Liver (tissue), 9 donors: ENCODE results near the gene LCK. TPM values are rescaled to one million over a fixed set of nuclear protein-coding genes. Genes with fewer than 3 reads are reported as not detected.

Experiments used
- DNase-seq: peaks from one replicate; pipeline ENCODE4 v3.0.0-alpha.2; 2017; ENCODE audit warnings: low spot score
- H3K27ac ChIP-seq, 2 donors: one replicate each; pipeline ENCODE4 v1.7.0; 2013; ENCODE audit warnings: inconsistent platforms in 2 of 2, low read length in 2 of 2, control low read depth in 1 of 2, low read depth in 1 of 2, mild to moderate bottlenecking in 1 of 2
- H3K27me3 ChIP-seq, 4 donors: one replicate each; pipeline versions ENCODE4 v1.6.1 to v1.7.0; 2013; ENCODE audit warnings: low read length in 3 of 4, inconsistent platforms in 1 of 4, mild to moderate bottlenecking in 1 of 4, moderate library complexity in 1 of 4; ENCODE audit not compliant: control insufficient read depth in 4 of 4, insufficient read depth in 4 of 4
- H3K36me3 ChIP-seq, 4 donors: one replicate each; pipeline versions ENCODE4 v1.6.1 to v1.7.0; 2013; ENCODE audit warnings: low read length in 3 of 4, mild to moderate bottlenecking in 3 of 4, low read depth in 1 of 4, moderate library complexity in 1 of 4; ENCODE audit not compliant: control insufficient read depth in 4 of 4, insufficient read depth in 3 of 4
- H3K4me1 ChIP-seq, 4 donors: one replicate each; pipeline versions ENCODE4 v1.6.1 to v1.7.0; 2013; ENCODE audit warnings: low read length in 3 of 4, mild to moderate bottlenecking in 3 of 4, moderate library complexity in 1 of 4; ENCODE audit not compliant: control insufficient read depth in 4 of 4, insufficient read depth in 4 of 4
- H3K4me3 ChIP-seq, 3 donors: one replicate each; pipeline versions ENCODE4 v1.6.1 to v1.7.0; 2013; ENCODE audit warnings: low read length in 3 of 3, control low read depth in 1 of 3, low read depth in 1 of 3, mild to moderate bottlenecking in 1 of 3
- H3K9ac ChIP-seq, 2 donors: one replicate each; pipeline ENCODE4 v1.7.0; 2013; ENCODE audit warnings: low read length in 2 of 2, mild to moderate bottlenecking in 2 of 2, moderate library complexity in 2 of 2, control low read depth in 1 of 2, low read depth in 1 of 2
- H3K9me3 ChIP-seq, 4 donors: one replicate each; pipeline versions ENCODE4 v1.6.1 to v1.7.0; 2013; ENCODE audit warnings: low read length in 3 of 4; ENCODE audit not compliant: control insufficient read depth in 4 of 4
- ATF3 ChIP-seq: IDR thresholded peaks from 2 replicates; pipeline ENCODE4 v1.6.1; 2016; ENCODE audit warnings: antibody characterized with exemption
- EGR1 ChIP-seq, 2 donors: IDR thresholded peaks; 2 replicates each; pipeline ENCODE4 v1.6.1; 2016 to 2018; ENCODE audit warnings: antibody characterized with exemption in 2 of 2, low read depth in 2 of 2
- FOXA1 ChIP-seq: IDR thresholded peaks from 2 replicates; pipeline ENCODE4 v1.6.1; 2016; ENCODE audit warnings: antibody characterized with exemption
- FOXA2 ChIP-seq: IDR thresholded peaks from 2 replicates; pipeline ENCODE4 v1.6.1; 2016; ENCODE audit warnings: antibody characterized with exemption
- GABPA ChIP-seq, 2 donors: IDR thresholded peaks in 1 of 2; conservative IDR thresholded peaks in 1 of 2; 2 replicates each; pipeline ENCODE4 v1.6.1; 2016; ENCODE audit warnings: antibody characterized with exemption in 2 of 2, mild to moderate bottlenecking in 1 of 2, moderate library complexity in 1 of 2
- HNF4A ChIP-seq, 2 donors: conservative IDR thresholded peaks; 2 replicates each; pipeline ENCODE4 v1.6.1; 2016; ENCODE audit warnings: antibody characterized with exemption in 2 of 2, mild to moderate bottlenecking in 2 of 2
- HNF4G ChIP-seq: IDR thresholded peaks from 2 replicates; pipeline ENCODE4 v1.6.1; 2016; ENCODE audit warnings: antibody characterized with exemption
- JUND ChIP-seq, 2 donors: IDR thresholded peaks; 2 replicates each; pipeline ENCODE4 v1.6.1; 2016; ENCODE audit warnings: antibody characterized with exemption in 2 of 2
- NR2F2 ChIP-seq: IDR thresholded peaks from 2 replicates; pipeline ENCODE4 v1.6.1; 2016; ENCODE audit warnings: antibody characterized with exemption
- RAD21 ChIP-seq, 2 donors: IDR thresholded peaks; 2 replicates each; pipeline ENCODE4 v1.6.1; 2016; ENCODE audit warnings: antibody characterized with exemption in 2 of 2, mild to moderate bottlenecking in 2 of 2
- REST ChIP-seq: IDR thresholded peaks from 2 replicates; pipeline ENCODE4 v1.6.1; 2016; ENCODE audit warnings: antibody characterized with exemption, mild to moderate bottlenecking
- RXRA ChIP-seq, 2 donors: IDR thresholded peaks; 2 replicates each; pipeline ENCODE4 v1.6.1; 2017 to 2018; ENCODE audit warnings: antibody characterized with exemption in 2 of 2, mild to moderate bottlenecking in 1 of 2
- SP1 ChIP-seq: IDR thresholded peaks from 2 replicates; pipeline ENCODE4 v1.6.1; 2018; ENCODE audit warnings: antibody characterized with exemption, mild to moderate bottlenecking
- TAF1 ChIP-seq: conservative IDR thresholded peaks from 2 replicates; pipeline ENCODE4 v1.6.1; 2016; ENCODE audit warnings: antibody characterized with exemption, mild to moderate bottlenecking
- YY1 ChIP-seq: IDR thresholded peaks from 2 replicates; pipeline ENCODE4 v1.6.1; 2016; ENCODE audit warnings: antibody characterized with exemption, mild to moderate bottlenecking
- WGBS: extraction: QIAGEN DNeasy Blood & Tissue Kit; methylation state at CpG from one replicate; pipeline ENCODE4 v1.1.7; 2013; 5-methylcytosine and 5-hydroxymethylcytosine counted together
- polyA plus RNA-seq, 2 donors: library from polyadenylated mRNA; stranded (reverse) in 1 of 2; unstranded in 1 of 2; fragments of 200-250 nt in 1 of 2; fragments of >200 nt in 1 of 2; fragmentation: Nextera tagmentation in 1 of 2; extraction: Ambion mirVana in 1 of 2; gene quantifications; one replicate each; pipeline versions ENCODE4 v1.2.1 to v1.2.3, GENCODE V29; 2013 to 2015
- total RNA-seq, 2 donors: library from RNA; depleted of rRNA; stranded (reverse); fragments of >200 nt; gene quantifications; one replicate each; pipeline ENCODE4 v1.2.3, GENCODE V29; 2014
- TF ChIP-seq, protein P1 (sequence below): fragments of 150-350 bp; IDR thresholded peaks from 2 replicates; pipeline ENCODE4 v1.5.1; 2017; ENCODE audit warnings: improper control_type of control experiment, low read depth, low read length; ENCODE audit not compliant: missing input control
- TF ChIP-seq, protein P2 (sequence below): IDR thresholded peaks from 2 replicates; pipeline ENCODE4 v1.6.1; 2016; ENCODE audit warnings: antibody characterized with exemption
- TF ChIP-seq, protein P3 (sequence below): IDR thresholded peaks from 2 replicates; pipeline ENCODE4 v1.6.1; 2016; ENCODE audit warnings: antibody characterized with exemption
- donor health status: healthy.
- donor health status: healthy.
- donor health status: healthy.
- donor health status: healthy.
- donor health status: healthy.

LCK gene
- total and polyA plus RNA-seq, 4 donors: 0.93 to 3.8 (median 1.2) TPM

- Histone ChIP-seq H3K4me3 (no peak overlapping the region), H3K36me3 (peaks cover 5 to 27% (median 21%) of the 10 kb centered on the region in 4 donors), H3K4me1 (peaks cover 0 to 18% (median 10%) of the 10 kb centered on the region in 4 donors), H3K9me3 (no peaks in the 10 kb centered on the region), H3K27ac (no peak overlapping the region), H3K9ac (no peak overlapping the region), H3K27me3 (no peaks in the 10 kb centered on the region)
- no peak for DNase-seq
- WGBS: 97% methylated on average over 2 of the region's 2 CpGs
- no peak for TF ChIP-seq GABPA (IDR thresholded peaks at IDR 0.05 in 1 of 2, conservative IDR thresholded peaks at IDR 0.05 in 1 of 2)
- TF ChIP-seq, protein P1, sequence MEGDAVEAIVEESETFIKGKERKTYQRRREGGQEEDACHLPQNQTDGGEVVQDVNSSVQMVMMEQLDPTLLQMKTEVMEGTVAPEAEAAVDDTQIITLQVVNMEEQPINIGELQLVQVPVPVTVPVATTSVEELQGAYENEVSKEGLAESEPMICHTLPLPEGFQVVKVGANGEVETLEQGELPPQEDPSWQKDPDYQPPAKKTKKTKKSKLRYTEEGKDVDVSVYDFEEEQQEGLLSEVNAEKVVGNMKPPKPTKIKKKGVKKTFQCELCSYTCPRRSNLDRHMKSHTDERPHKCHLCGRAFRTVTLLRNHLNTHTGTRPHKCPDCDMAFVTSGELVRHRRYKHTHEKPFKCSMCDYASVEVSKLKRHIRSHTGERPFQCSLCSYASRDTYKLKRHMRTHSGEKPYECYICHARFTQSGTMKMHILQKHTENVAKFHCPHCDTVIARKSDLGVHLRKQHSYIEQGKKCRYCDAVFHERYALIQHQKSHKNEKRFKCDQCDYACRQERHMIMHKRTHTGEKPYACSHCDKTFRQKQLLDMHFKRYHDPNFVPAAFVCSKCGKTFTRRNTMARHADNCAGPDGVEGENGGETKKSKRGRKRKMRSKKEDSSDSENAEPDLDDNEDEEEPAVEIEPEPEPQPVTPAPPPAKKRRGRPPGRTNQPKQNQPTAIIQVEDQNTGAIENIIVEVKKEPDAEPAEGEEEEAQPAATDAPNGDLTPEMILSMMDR: no peak
- no peak for TF ChIP-seq YY1
- no peak for TF ChIP-seq EGR1 (IDR thresholded peaks at IDR 0.05; ENCODE audit: low read depth in 2 of 2)
- TF ChIP-seq RXRA (IDR thresholded peaks at IDR 0.05): no peak
- TF ChIP-seq RAD21 (IDR thresholded peaks at IDR 0.05): no peak
- no peak for TF ChIP-seq HNF4A (conservative IDR thresholded peaks at IDR 0.05)
- TF ChIP-seq, protein P2, sequence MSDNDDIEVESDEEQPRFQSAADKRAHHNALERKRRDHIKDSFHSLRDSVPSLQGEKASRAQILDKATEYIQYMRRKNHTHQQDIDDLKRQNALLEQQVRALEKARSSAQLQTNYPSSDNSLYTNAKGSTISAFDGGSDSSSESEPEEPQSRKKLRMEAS: no peak
- no peak for TF ChIP-seq JUND (IDR thresholded peaks at IDR 0.05)
- TF ChIP-seq, protein P3, sequence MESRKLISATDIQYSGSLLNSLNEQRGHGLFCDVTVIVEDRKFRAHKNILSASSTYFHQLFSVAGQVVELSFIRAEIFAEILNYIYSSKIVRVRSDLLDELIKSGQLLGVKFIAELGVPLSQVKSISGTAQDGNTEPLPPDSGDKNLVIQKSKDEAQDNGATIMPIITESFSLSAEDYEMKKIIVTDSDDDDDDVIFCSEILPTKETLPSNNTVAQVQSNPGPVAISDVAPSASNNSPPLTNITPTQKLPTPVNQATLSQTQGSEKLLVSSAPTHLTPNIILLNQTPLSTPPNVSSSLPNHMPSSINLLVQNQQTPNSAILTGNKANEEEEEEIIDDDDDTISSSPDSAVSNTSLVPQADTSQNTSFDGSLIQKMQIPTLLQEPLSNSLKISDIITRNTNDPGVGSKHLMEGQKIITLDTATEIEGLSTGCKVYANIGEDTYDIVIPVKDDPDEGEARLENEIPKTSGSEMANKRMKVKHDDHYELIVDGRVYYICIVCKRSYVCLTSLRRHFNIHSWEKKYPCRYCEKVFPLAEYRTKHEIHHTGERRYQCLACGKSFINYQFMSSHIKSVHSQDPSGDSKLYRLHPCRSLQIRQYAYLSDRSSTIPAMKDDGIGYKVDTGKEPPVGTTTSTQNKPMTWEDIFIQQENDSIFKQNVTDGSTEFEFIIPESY: no peak
- no peak for TF ChIP-seq REST
- TF ChIP-seq HNF4G: no peak
- no peak for TF ChIP-seq TAF1
- no peak for TF ChIP-seq ATF3
- no peak for TF ChIP-seq NR2F2
- no peak for TF ChIP-seq SP1
Observed at GRCh38 chr1:32305310-32305709, 54.2 kb downstream of the LCK start.

GRCh38 chr1:32307324-32307723, 56.3 kb downstream of the LCK start:
- H3K4me1 ChIP-seq: peaks cover 6 to 23% (median 16%) of the 10 kb centered on the region in 4 donors
- no peak overlapping the region for H3K27ac ChIP-seq
- no peak for DNase-seq
- H3K4me3 ChIP-seq: no peak overlapping the region
- H3K9me3 ChIP-seq: no peaks in the 10 kb centered on the region
- no peaks in the 10 kb centered on the region for H3K27me3 ChIP-seq
- peaks cover 5 to 27% (median 21%) of the 10 kb centered on the region in 4 donors for H3K36me3 ChIP-seq
- H3K9ac ChIP-seq: no peak overlapping the region
- WGBS: 69% methylated on average over 2 of the region's 2 CpGs
- TF ChIP-seq, protein P2: no peak
- TF ChIP-seq, protein P1: no peak
- no peak for TF ChIP-seq JUND (IDR thresholded peaks at IDR 0.05)
- TF ChIP-seq HNF4G: no peak
- no peak for TF ChIP-seq SP1
- no peak for TF ChIP-seq YY1
- no peak for TF ChIP-seq NR2F2
- TF ChIP-seq TAF1: no peak
- TF ChIP-seq RXRA (IDR thresholded peaks at IDR 0.05): no peak
- TF ChIP-seq EGR1 (IDR thresholded peaks at IDR 0.05; ENCODE audit: low read depth in 2 of 2): no peak
- no peak for TF ChIP-seq FOXA2
- no peak for TF ChIP-seq HNF4A (conservative IDR thresholded peaks at IDR 0.05)
- no peak for TF ChIP-seq FOXA1
- TF ChIP-seq GABPA (IDR thresholded peaks at IDR 0.05 in 1 of 2, conservative IDR thresholded peaks at IDR 0.05 in 1 of 2): no peak
